Measurements from ENCODE around the gene CCL5. TPM values are rescaled to one million over a fixed set of nuclear protein-coding genes. Genes with fewer than 3 reads are reported as not detected.
A peak's percentile ranks its signal among the peaks of the same experiment; 100 is the strongest.

Gene CCL5
- total RNA-seq, 1 experiment from 2014 or later = 0.34 TPM

- Histone ChIP-seq H4K20me1 (ENCODE audit: insufficient read depth) (peaks cover 20% of the 10 kb centered on the region; the same call in 1 of the 2 replicates), H3K4me2 (ENCODE audit: low read length) (no peak overlapping the region), H3K27me3 (ENCODE audit: insufficient read depth, low read length) (no peaks in the 10 kb centered on the region), H3K79me2 (ENCODE audit: insufficient read depth, low read length) (peaks cover 65% of the 10 kb centered on the region), H3K36me3 (ENCODE audit: control insufficient read depth in 1 of 2, insufficient read depth in 2 of 2, low read length in 2 of 2) (peaks cover 59 to 71% of the 10 kb centered on the region in 2 experiments), H3K4me3 (replicated peaks in 1 of 2; ENCODE audit: low read depth in 1 of 2, low read length in 2 of 2) (no peak overlapping the region), H3K9ac (ENCODE audit: low read length) (no peak overlapping the region), H3K9me2 (ENCODE audit: insufficient read depth) (no peaks in the 10 kb centered on the region), H2AFZ (ENCODE audit: low read depth, low read length, poor library complexity, severe bottlenecking) (no peak overlapping the region), H3K27ac (ENCODE audit: low read depth, low read length) (no peak overlapping the region), H3K4me1 (ENCODE audit: control insufficient read depth in 1 of 2, insufficient read depth in 2 of 2, low read length in 2 of 2) (no peaks in the 10 kb centered on the region), H3K9me3 (ENCODE audit: control insufficient read depth in 1 of 2, insufficient read depth in 1 of 2, low read depth in 1 of 2, low read length in 2 of 2) (no peaks in the 10 kb centered on the region)
- no peak for ATAC-seq
- TF ChIP-seq ATF3 (IDR thresholded peaks at IDR 0.05) (no peak), EZH2 (IDR thresholded peaks at IDR 0.05) (no peak), POLR2AphosphoS5 (IDR thresholded peaks at IDR 0.05; ENCODE audit: low read depth, low read length) (no peak), SP1 (IDR thresholded peaks at IDR 0.05; ENCODE audit: low read depth) (no peak), ZFX (IDR thresholded peaks at IDR 0.05) (no peak), ZNF274 (IDR thresholded peaks at IDR 0.05; ENCODE audit: low read depth, low read length) (no peak), ELF1 (IDR thresholded peaks at IDR 0.05; ENCODE audit: borderline replicate concordance, low read depth) (no peak), ZBTB33 (IDR thresholded peaks at IDR 0.05; ENCODE audit: extremely low read depth, insufficient replicate concordance, low read length) (no peak), REST (IDR thresholded peaks at IDR 0.05; ENCODE audit: low read depth) (no peak), RAD21 (IDR thresholded peaks at IDR 0.05; ENCODE audit: low read depth) (no peak), EZH2phosphoT487 (IDR thresholded peaks at IDR 0.05; ENCODE audit: borderline replicate concordance) (no peak), CBX3 (IDR thresholded peaks at IDR 0.05; ENCODE audit: low read depth) (no peak)
- BruUV-seq (replicated peaks) = TSS peak; percentile 85
- ChIA-PET CTCF (no interaction called here), RAD21 (ENCODE audit: low non-redundant PET in 1 of 2, low total read pairs in 2 of 2, uncharacterized antibody in 2 of 2, unreplicated experiment in 2 of 2) (no interaction called here), POLR2A (no interaction called here)
- intact Hi-C loops (cut with micrococcal nuclease) = loop anchor here (10.0 kb wide), 1 partner anchor 310 kb away; no protein-coding TSS in a partner anchor
- no peak for DNase-seq (ENCODE audit: low read depth, low spot score)
Measured at GRCh38 chr17:35844547-35844946, 35.6 kb downstream of the CCL5 start.

Data from HCT116 (cell line).